Spinal cord (tissue), 10 donors: ENCODE measurements around the gene TTI1. TPM values are rescaled to one million over a fixed set of nuclear protein-coding genes. Genes with fewer than 3 reads are reported as not detected.
A peak's percentile ranks its signal among the peaks of the same experiment; 100 is the strongest.

ENCODE experiments used
- DNase-seq, 6 donors: peaks; one replicate each; pipeline versions ENCODE4 v3.0.0 to v3.0.0-alpha.2; 2013 to 2015; ENCODE audit warnings: low spot score in 6 of 6, low read depth in 4 of 6
- H3K27ac ChIP-seq: one replicate; pipeline ENCODE4 v1.5.1; 2013; ENCODE audit warnings: low read depth, low read length, control low read depth
- H3K27me3 ChIP-seq: one replicate; pipeline ENCODE4 v1.6.1; 2013; ENCODE audit warnings: low read length; ENCODE audit not compliant: control insufficient read depth, insufficient read depth
- H3K36me3 ChIP-seq: one replicate; pipeline ENCODE4 v1.6.1; 2013; ENCODE audit warnings: low read length; ENCODE audit not compliant: control insufficient read depth, insufficient read depth
- H3K4me1 ChIP-seq: one replicate; pipeline ENCODE4 v1.6.1; 2013; ENCODE audit warnings: low read length; ENCODE audit not compliant: control insufficient read depth, insufficient read depth
- H3K4me3 ChIP-seq: one replicate; pipeline ENCODE4 v1.5.1; 2013; ENCODE audit warnings: low read depth, low read length, control low read depth
- H3K9me3 ChIP-seq: one replicate; pipeline ENCODE4 v1.6.1; 2013; ENCODE audit warnings: low read length; ENCODE audit not compliant: control insufficient read depth, insufficient read depth
- WGBS: methylation state at CpG from one replicate; pipeline ENCODE4 v1.1.5; 2013; ENCODE audit warnings: missing lambda C conversion rate; ENCODE audit not compliant: insufficient coverage; 5-methylcytosine and 5-hydroxymethylcytosine counted together
- long read RNA-seq, 4 donors: transcript quantifications; one replicate each; lab custom pipeline, GENCODE V29; 2026
- polyA plus RNA-seq, 2 donors: library from polyadenylated mRNA; unstranded; fragments of 120-200 nt; gene quantifications; one replicate each; pipeline ENCODE4 v1.2.1, GENCODE V29; 2013; ENCODE audit not compliant: insufficient read length in 2 of 2
- total RNA-seq, 2 donors: library from RNA; depleted of rRNA in 1 of 2; stranded (reverse); fragments of 120-200 nt in 1 of 2; fragments of >200 nt in 1 of 2; gene quantifications; one replicate each; pipeline versions ENCODE4 v1.2.3 to v1.2.4, GENCODE V29; 2013 to 2014
- donor health status: healthy.

The TTI1 gene
- total RNA-seq (10 to 100 TPM; 22.9 to 25.9 TPM), polyA plus RNA-seq (10 to 100 TPM; 20.6 to 21.8 TPM)
- long read RNA-seq, donor 1, partial matches to known transcripts = 8 of 11 reads
- long read RNA-seq, donor 1, other reads (novel, unspliced or antisense) = 0 of 11 reads
- long read RNA-seq, donor 2, partial matches to known transcripts = 0 of 2 reads
- long read RNA-seq, donor 2, other reads (novel, unspliced or antisense) = 0 of 2 reads
- long read RNA-seq, donor 3, partial matches to known transcripts = 0 of 1 reads
- long read RNA-seq, donor 3, other reads (novel, unspliced or antisense) = 0 of 1 reads
- long read RNA-seq, donor 4, partial matches to known transcripts = 7 of 12 reads
- long read RNA-seq, donor 4, other reads (novel, unspliced or antisense) = 0 of 12 reads

- peak; percentile 92 to 98 (median 94) for DNase-seq
- peak within 1 kb of the TSS; percentile 78 for H3K4me3 ChIP-seq
- peak within 1 kb of the TSS; percentile 82 for H3K27ac ChIP-seq
- H3K4me1 ChIP-seq = peaks cover 21% of the 10 kb centered on the region
- WGBS = under 1% methylated on average over 69 of the region's 69 CpGs
- H3K9me3 ChIP-seq = no peaks in the 10 kb centered on the region
- no peaks in the 10 kb centered on the region for H3K27me3 ChIP-seq
- H3K36me3 ChIP-seq = peaks cover 7% of the 10 kb centered on the region
These were observed at the start of gene TTI1, which contains the start of gene RPRD1B for GRCh38 chr20:38033330-38034107. TSS of gene TTI1 (minus strand) at chr20:38033456. CDS start at chr20:38013816, 19,640 bp downstream. TSS of gene RPRD1B (plus strand) at chr20:38033746. CDS start at chr20:38033948, 202 bp downstream.

GRCh38 chr20:38082894-38083293 lies 49.6 kb upstream of the TTI1 start:
- H3K36me3 ChIP-seq = peaks cover 29% of the 10 kb centered on the region
- no peak overlapping the region for H3K4me3 ChIP-seq
- H3K9me3 ChIP-seq = no peaks in the 10 kb centered on the region
- no peaks in the 10 kb centered on the region for H3K27me3 ChIP-seq
- peaks cover 3% of the 10 kb centered on the region for H3K4me1 ChIP-seq
- H3K27ac ChIP-seq = no peak overlapping the region
- DNase-seq = no peak

GRCh38 chr20:38081575-38081974 lies 48.3 kb upstream of the TTI1 start:
- no peaks in the 10 kb centered on the region for H3K27me3 ChIP-seq
- WGBS = 100% methylated on average over 2 of the region's 3 CpGs
- H3K9me3 ChIP-seq = no peaks in the 10 kb centered on the region
- no peak overlapping the region for H3K27ac ChIP-seq
- H3K4me1 ChIP-seq = peaks cover 3% of the 10 kb centered on the region
- DNase-seq = no peak
- peaks cover 30% of the 10 kb centered on the region for H3K36me3 ChIP-seq
- no peak overlapping the region for H3K4me3 ChIP-seq

- Histone ChIP-seq H3K27ac (no peak overlapping the region), H3K36me3 (peaks cover 25% of the 10 kb centered on the region), H3K9me3 (no peaks in the 10 kb centered on the region), H3K4me1 (no peaks in the 10 kb centered on the region), H3K4me3 (no peak overlapping the region), H3K27me3 (no peaks in the 10 kb centered on the region)
- WGBS = 88% methylated on average over 1 of the region's 3 CpGs
- DNase-seq = no peak
These were observed 46.1 kb upstream of the TTI1 start for GRCh38 chr20:38079353-38079752.

GRCh38 chr20:38078084-38078483 lies 44.8 kb upstream of the TTI1 start:
- Histone ChIP-seq H3K9me3 (no peaks in the 10 kb centered on the region), H3K36me3 (peaks cover 26% of the 10 kb centered on the region), H3K27me3 (no peaks in the 10 kb centered on the region), H3K4me3 (no peak overlapping the region), H3K4me1 (peaks cover 3% of the 10 kb centered on the region), H3K27ac (no peak overlapping the region)
- 88% methylated on average over 2 of the region's 2 CpGs for WGBS
- DNase-seq = no peak

GRCh38 chr20:38076548-38076947 lies 43.3 kb upstream of the TTI1 start:
- H3K4me1 ChIP-seq = peaks cover 3% of the 10 kb centered on the region
- no peak for DNase-seq
- H3K9me3 ChIP-seq = no peaks in the 10 kb centered on the region
- no peak overlapping the region for H3K27ac ChIP-seq
- H3K4me3 ChIP-seq = no peak overlapping the region
- H3K27me3 ChIP-seq = no peaks in the 10 kb centered on the region
- H3K36me3 ChIP-seq = peaks cover 22% of the 10 kb centered on the region

- DNase-seq = no peak
These were observed 42.1 kb upstream of the TTI1 start for GRCh38 chr20:38075161-38075998.

GRCh38 chr20:38073307-38074071 lies 40.2 kb upstream of the TTI1 start:
- DNase-seq = peak in 2 of 6 donors; percentile 81 to 95
- Histone ChIP-seq H3K9me3 (no peaks in the 10 kb centered on the region), H3K4me1 (peaks cover 3% of the 10 kb centered on the region), H3K4me3 (no peak overlapping the region), H3K27me3 (no peaks in the 10 kb centered on the region), H3K27ac (peak overlapping the region; percentile 16), H3K36me3 (peaks cover 28% of the 10 kb centered on the region)
- WGBS = 14% methylated on average over 2 of the region's 5 CpGs

More at GRCh38 chr20:38075161-38075998, 42.1 kb upstream of the TTI1 start:
- Histone ChIP-seq H3K4me3 (no peak overlapping the region), H3K27ac (no peak overlapping the region), H3K27me3 (no peaks in the 10 kb centered on the region), H3K36me3 (peaks cover 24% of the 10 kb centered on the region), H3K9me3 (no peaks in the 10 kb centered on the region), H3K4me1 (peaks cover 3% of the 10 kb centered on the region)
- WGBS = no CpG with 5 or more reads among the region's 3 CpGs

GRCh38 chr20:38072898-38073297 lies 39.6 kb upstream of the TTI1 start:
- Histone ChIP-seq H3K27me3 (no peaks in the 10 kb centered on the region), H3K27ac (no peak overlapping the region), H3K4me1 (peaks cover 3% of the 10 kb centered on the region), H3K36me3 (peaks cover 30% of the 10 kb centered on the region), H3K4me3 (no peak overlapping the region), H3K9me3 (no peaks in the 10 kb centered on the region)
- WGBS = no CpG with 5 or more reads among the region's 1 CpG
- DNase-seq = no peak
